ENCODE data around the gene RAB26.

DNA sequence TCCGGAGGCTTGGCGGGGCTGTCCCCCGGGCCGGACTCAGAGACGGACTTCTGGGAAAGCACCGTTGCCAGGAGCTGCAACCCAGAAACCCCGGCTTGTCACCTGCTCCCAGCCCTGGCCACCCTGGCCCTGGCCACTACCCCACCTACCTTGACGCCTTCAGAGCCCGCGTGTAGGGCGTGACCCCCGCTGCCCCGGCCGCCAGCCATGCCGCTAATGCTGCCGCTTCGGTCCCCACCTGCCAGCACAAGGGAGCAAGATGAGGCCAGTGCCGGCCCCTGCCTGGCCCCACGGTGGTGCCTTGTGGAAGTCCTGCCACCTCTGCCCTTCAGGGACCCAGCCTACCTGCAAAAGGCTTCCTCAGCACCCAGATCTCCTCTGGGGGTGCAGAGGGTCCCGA is 36.5 kb downstream of the RAB26 start:
- TF ChIP-seq GATA3 (IDR thresholded peaks at IDR 0.05; ENCODE audit: low read depth, low read length) (no peak), GATA2 (IDR thresholded peaks at IDR 0.05; ENCODE audit: low read depth, low read length) (no peak)

Measured in SH-SY5Y (cell line).